HTR-8/SVneo (cell line): ENCODE results near the gene GLI3.

Experiments
- DNase-seq: peaks from one replicate; pipeline ENCODE4 v3.0.0; 2011; ENCODE audit warnings: low spot score, mixed read lengths; ENCODE audit not compliant: insufficient read length
- FAIRE-seq: peaks from 2 replicates; lab custom pipeline; 2011; peaks lifted over from hg19 to GRCh38; lab: Jason Lieb, UNC

GLI3 gene

DNA sequence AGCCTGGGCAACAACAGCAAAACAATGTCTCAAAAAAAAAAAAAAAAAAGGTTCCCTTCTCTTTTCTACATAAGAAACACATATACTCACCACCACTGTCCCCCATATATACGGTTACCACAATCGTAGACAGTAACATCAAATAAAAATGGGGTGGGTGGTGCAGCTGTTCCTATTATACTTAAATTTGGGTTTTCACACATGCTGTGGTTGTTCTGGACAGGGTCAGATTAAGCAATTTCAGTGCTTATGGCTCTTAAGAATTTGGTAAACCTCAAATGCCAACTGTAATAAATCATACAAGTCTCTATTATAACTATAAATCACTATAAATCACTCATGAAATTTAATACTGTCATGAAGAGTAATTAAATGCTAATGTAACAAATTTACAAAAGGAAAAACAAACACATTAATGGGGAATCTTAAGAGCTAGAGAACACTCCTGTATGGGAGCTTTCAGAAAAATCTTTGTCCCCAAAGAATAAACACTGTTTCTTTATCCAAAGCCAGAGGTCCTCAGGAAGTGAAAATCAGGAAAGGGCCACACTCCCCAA lies 143.6 kb downstream of the GLI3 start:
- no peak for FAIRE-seq

DNA sequence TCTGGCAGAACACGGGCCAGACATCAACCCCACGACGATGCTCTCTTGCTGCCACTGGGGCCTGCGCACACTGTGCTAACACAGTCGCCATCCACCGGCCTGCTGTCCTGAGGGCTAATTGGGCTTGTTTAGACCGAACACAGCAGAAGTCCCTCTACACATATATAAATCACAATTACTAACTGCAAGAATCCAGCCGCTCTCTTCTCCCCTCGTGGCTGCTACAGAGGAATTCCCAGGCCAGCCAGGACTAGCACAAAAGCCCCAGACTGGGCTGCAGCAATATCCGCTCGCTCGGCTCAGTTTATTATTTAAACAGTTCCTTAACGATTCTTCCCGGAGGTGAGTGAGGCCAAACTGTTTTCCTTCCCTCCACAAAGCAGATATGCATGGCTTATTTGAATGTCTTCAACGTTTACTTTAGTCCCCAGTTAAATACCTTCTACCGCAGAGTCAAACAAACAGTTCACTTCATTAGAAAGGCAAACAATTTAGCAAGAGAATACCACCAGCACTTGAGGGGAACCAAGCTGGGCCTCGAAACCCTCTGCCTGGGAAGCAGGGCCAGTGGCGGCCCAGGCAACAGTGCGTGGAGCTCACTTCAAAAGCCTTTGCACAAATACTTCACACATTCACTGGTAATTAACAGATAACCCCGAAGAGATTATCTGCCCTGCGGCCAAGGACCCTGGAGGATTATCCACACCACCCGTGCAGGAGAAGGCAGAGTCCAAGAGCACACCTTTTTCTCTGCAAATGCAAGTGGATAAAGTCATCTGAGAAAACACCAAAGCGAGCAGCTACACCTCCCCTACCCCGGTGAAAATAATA lies 145.3 kb downstream of the GLI3 start:
- DNase-seq, result no peak
- FAIRE-seq, result no peak

More for the DNA sequence above, 143.6 kb downstream of the GLI3 start:
- DNase-seq, result no peak

DNA sequence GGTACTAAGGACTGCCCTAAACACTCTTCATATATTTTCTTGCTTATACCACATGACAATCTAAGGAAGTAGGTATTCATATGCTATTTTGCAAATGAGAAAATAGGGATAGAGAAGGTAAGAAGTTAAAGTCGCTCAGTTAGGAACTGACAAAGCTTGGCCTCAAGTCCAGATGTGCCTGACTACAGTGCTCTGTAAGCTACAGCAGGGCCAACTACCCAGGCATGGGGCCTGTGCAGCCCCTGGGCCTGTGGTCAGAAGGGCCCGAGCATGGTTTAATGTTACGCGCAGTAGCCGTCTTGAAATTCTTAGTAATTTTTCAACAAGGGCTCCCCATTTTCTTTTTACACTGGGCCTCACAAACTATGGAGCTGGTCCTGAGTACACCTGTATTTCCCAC lies 146.2 kb downstream of the GLI3 start:
- FAIRE-seq, result no peak
- DNase-seq, result no peak

DNA sequence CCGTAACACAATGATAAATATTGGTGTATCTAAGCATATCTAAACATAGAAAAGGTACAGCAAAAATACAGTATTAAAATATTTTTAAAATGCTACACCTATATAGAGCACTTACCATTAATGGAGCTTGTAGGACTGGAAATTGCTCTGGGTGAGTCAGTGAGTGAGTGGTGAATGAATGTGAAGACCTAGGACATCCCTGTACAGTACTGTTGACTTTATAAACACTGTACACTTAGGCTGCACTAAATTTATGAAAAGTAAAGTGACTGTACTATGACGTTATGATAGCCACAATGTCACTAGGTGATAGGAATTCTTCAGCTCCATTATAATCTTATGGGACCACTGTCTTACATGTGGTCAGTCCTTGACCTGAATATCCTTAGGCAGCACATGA lies 147.0 kb downstream of the GLI3 start:
- FAIRE-seq, result peak; percentile 9

DNA sequence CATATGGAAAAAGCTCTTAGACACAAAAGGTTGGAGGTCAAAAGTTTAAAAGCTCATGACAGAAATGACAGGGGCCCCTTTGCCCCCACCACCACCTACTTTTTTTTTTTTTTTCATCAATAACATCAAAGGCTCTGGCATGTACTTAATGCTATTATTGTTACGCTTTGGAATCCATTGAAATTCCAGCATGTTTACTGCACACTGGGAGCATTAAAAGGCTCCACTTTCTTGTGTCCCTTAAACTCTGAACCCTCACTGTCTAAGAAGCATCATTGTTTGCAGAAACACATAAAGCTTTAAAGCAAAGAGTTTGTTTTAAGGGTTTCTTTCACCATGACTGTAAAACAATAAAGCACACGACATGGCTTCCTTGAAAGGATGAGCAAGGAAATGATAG lies 149.4 kb downstream of the GLI3 start:
- DNase-seq (no peak), FAIRE-seq (no peak)

More for the DNA sequence above, 147.0 kb downstream of the GLI3 start:
- DNase-seq, result no peak

DNA sequence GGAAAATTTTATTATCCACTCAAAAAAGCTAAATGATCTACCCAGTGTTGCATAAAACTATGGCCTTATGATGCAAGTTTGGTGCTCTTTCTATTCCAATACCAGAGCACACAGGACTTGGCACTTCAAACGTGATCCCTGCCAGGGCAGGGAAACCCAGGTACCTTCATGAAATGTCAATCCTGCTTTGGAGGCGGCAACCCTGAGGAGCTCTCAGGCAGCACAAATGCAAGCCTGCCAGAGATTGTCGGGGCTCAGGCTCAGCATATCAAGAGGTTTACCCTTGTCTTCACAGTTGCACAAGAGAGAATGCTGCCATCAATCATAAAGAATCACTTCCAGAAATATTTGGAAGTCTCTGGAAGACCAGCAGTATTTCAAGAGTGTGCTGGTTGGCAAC lies 151.5 kb downstream of the GLI3 start:
- DNase-seq (no peak), FAIRE-seq (no peak)

DNA sequence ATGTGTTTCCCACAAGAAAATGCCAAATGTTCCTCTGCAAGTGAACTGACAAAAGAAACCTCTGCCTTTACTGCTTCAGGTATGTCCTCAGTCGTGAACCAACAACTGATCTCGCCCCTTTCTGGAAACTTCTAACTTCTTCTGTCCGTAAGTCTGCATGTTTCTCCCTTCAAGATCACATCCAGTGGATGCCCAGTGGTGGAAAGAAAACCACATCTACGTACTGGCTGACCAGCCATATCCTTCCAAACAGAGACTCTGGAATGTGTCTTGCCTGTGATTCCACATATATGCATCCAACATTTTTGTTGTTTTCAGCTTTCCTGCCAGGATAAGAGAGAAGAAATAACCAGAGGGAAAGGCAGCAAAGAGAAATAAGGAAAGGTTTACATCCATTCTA lies 152.7 kb downstream of the GLI3 start:
- FAIRE-seq (no peak), DNase-seq (no peak)

DNA sequence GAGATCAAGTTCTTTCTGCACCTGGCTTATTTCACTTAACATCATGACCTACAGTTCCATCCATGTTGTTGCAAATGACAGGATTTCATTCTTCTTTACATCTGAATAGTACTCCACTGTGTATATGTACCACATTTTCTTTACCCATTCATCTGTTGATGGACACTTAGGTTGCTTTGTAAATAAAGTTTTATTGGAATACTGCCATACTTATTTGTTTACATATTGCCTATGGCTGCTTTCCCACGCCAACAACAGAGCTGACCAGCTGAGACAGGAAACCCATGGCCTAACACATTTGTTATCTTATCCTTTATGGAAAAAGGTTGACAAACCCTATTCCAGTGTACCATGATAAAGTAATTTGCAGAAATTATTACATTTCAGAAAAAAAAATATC lies 153.7 kb downstream of the GLI3 start:
- FAIRE-seq (no peak), DNase-seq (no peak)

DNA sequence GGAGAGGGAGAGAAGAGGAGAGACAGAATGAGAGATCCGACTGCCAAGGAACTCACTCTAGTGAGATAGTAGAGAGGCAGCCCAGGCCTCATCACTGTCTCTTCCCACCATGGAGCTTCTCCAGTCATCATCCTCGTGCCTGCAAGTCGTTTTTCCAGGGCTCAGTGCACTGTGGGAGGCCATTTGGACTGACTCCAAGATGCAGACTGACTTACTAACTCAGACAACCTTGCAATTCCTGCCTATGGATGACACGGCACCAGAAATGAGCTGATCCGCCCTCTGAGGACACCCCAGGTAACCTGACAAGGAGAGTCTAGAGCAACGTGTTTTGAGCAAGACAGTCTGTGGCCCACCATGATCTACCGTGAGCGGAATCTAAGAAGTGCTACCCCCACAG lies 154.9 kb downstream of the GLI3 start:
- DNase-seq (no peak), FAIRE-seq (peak; percentile 44)

DNA sequence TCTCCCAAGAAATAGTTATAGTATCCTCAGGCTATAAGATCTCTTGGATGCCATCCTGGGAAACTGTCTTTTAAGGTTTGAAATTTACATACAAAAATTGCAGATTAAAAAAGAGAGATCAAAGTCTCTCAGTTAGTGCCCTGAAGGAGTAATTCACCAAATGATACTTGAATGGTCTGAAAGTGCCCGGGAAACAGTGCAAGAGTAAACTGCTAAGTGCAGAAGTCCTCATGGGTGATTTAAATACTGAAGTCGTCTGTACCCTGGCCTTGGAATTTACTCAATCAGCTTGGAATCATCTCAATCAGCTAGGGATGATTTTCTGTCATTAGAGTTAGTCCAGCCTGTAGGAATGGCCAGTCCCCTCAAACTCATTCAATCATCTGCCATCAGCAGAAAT lies 155.3 kb downstream of the GLI3 start:
- DNase-seq, result no peak
- no peak for FAIRE-seq

DNA sequence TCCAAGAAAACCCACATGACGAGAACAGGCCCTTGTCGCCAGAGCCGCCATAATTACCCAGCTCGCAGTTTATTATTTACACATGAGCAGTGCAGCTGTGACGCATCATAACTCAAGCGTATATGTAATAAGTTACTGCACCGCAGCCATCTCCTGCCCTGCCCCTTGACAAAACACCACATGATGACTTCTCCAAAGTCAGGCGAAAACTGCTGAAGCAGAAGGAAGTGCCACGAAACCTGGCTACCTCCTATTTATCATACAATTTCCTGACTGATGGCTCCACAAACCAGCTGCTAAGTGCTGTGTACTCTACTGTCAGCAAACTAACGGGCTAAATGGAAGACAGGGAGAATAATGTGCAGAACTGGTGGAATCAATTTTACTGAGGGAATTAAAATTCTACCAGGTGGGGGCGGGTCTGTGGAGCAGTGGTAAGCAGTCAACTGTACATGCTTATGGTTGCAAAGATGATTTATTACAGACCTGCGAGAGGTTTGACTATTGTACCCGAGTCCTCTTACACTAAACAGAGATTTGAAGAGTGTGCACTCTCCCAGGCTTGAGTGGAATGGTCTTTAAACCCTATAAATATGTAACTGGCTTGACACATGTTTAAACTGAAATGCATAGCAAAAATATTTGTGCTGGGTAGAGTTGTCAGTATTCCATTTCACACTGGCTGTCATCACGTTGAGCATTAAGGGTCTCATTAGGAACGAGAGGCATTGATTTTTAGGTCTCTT lies 156.0 kb downstream of the GLI3 start:
- no peak for DNase-seq
- no peak for FAIRE-seq

DNA sequence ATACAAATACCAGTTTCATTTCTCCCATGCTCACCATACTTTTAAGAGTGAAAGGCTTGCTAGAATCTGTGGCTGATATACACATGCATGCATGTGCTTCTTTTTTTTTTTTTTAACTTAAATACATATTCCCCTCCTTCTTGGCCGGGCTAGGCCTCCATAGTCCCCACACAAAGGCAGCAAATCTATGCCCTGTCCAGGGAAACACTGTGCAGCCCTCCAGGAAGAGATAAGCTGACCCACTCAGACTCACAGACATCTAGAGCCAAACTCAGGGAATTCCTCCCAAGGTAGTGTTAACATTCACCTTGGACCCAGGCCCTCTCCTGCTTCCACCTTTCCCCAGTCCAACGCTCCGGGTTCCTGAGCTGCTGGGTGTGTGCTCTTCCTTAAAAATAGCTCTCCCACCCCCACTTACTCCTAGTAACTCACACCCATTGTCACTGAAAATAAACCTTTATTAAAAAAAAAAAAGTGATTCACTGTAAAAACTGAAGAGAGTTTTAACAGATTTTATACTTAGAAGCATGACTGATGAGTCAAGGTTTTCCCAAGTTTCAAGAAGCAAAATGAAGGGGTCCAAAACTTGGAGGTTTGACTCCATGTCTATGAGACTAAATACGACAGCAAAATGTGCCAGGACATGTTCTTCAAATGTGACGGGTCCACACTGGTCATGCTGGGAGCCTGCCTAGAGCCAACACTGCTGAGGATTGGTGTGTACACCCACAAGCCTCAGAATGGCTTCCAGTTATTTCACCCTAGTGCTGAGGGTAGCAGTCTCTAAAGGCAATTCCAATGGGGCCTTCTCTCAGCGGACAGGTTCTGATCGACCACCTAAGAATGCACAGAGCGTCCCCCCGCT lies 159.5 kb downstream of the GLI3 start:
- no peak for FAIRE-seq
- DNase-seq, result no peak

DNA sequence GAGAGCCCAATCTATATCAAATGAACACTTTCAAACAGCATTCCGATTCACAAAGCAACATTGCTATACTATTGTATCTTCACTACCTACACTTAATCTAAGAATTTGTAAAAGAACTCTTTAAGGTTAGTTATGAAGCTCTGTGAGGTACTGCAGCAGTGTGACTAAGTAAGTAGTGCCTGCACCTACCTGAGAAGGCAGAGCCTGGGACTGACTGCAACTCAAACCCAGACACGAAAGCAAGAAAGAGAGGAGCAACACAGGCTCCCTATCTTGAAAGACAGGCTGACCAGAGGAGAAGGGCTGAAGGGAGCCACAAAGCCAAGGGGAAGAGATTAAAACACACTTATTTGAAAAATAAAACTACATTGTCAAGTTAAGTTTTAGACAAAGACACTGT lies 160.1 kb downstream of the GLI3 start:
- FAIRE-seq (no peak), DNase-seq (no peak)

DNA sequence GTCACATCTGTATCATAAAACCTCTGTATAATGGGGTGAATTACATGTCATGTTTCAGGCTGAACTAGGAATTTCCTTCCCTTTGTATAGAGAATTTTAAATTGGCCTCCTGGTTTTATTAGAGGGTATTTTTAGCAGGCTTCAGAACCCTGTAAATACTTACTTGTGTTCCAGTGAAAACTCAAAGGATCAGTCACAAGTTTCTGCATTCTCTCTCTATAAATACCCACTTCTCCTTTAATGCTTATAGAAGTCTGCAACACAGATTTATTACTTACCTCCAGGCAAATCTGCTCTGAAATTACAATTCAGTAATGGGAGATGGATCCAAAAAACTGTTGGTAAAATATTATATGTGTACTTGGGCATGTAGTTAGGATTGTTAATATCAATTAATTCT lies 161.6 kb downstream of the GLI3 start:
- FAIRE-seq, result no peak
- no peak for DNase-seq

DNA sequence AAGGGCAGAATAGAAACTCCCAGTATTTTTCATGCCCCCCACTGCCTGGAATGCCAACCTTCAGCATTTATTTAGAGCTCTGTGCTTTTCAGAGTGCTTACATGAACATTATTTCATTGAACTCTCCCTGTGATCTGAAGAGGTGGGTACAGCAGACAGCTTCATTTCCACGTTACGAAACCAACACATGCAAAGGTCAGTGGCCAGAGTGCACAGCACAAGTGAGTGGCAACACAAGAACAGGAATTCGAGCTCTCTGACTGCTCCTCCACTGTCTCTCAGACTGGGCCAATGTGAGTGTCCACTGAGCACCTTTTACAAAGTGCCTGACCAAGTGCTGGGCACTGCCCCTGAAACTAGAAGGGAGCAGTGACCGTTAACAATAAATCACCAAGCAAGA lies 162.9 kb downstream of the GLI3 start:
- DNase-seq (no peak), FAIRE-seq (no peak)

DNA sequence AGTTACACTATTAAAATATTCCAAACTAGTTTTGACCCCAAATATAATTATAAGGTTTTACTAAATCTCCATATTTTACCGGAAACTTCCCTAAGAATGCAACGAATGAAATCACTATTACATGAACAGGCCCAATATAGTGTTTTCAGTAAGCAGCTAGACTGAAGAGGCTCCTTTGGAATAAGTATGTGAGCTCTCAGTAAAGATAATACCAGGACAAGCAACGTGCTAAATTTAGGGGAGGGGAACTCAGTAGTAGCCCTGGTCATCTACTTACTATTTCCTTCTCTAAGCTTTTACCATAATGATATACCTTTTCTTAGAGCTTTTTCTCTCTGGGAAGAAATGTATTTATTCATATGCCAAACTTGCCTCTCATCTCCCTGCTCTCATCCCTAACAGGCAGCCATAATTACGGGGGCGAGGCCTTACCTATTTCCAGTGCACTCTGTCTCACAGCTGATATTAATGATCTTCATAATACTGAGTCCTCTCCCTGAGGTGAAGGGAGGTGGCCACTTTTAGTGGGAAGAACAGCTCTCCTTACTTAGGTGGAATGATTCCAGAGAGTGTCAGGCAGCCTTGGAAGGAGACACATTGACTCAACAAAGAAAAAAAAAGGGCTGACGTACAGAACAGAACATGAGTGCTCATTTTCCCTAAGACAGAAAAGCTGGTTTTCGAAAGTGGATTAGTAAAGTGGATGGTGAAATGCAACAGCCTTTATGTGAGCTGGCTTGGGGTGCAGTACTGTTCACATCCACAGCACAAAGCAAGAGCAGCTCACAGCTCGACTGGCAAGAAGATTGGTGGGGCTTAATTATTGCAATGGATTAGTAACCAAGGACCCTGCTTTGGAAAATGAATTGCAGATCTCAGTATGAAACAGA lies 165.4 kb downstream of the GLI3 start:
- FAIRE-seq, result no peak

DNA sequence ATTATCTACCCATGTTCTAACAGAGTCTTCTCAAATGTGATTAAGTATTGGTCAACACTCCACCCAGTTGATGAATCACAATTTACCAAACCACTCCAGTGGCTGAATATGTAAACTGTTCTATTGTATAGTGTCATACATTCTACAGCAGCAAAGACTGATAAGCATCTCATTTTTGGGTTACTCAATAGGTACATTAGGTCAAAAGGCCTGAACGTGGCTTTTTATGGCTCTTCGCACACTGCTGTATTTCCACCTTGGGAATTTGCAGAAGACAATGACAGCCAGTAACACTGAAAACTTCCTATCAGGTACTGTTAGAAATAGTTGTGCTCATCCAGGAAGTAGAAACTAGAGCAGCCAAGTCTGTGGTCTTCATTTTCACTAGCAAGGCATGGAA lies 166.9 kb downstream of the GLI3 start:
- DNase-seq (no peak), FAIRE-seq (no peak)

More for the DNA sequence above, 165.4 kb downstream of the GLI3 start:
- no peak for DNase-seq

DNA sequence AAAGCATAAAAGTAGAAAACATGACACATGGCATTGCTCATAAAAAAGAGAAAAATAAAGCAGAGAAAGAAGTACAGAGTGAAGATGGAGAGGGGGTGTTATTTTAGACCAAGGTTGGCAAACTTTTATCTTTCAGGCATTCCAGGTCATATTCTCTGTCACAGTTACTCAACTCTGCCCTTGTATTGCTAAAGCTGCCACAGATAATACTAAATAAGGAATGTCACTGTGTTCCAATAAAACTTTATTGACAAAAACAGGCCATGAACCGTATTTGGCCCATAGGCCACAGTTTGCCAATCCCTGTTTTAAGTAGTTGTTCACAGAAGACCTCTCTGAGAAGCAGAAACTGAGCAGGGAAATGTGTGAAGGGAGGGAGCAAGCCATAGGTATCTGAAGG lies 167.4 kb downstream of the GLI3 start:
- FAIRE-seq (no peak), DNase-seq (no peak)

DNA sequence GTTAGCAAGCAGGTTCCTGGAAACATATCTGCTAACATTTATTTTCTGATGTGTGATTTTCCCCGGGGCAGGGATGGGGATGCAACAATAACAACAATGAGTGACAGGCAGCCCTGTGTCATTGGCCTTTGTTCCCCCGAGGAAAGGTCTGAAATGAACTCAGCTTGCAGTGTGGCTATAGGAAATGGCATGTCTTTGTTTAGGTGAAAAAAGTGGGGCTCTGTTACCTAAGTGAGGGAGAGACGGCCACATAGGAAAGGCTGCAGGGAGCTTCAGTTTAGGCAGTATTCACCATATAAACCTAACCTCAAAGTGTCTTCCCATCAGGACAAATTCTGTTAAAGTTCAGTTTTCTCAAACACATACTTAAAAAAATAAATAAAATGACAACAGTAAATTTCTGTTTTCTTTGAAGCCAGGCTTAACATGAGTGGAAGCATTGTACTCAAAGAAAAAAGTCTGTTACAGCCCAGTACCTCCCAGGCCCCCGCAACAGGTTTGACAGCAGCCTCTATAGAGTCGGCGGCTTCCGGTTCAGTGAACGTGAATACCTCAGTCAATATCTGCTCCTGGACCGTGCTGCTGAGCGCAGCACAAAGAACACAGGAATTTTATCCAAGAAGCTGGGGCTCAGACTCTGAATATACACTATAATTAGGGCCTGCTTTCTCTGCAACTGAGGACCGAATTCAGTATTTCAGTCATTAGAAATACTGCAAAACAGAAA lies 168.3 kb downstream of the GLI3 start:
- FAIRE-seq (no peak), DNase-seq (no peak)
